WTC11 (cell line): ENCODE results near the gene TRIP12. TPM values are rescaled to one million over a fixed set of nuclear protein-coding genes. Genes with fewer than 3 reads are reported as not detected.

Source experiments
- ATAC-seq: fragments of 200-7000 bp; cut with Tn5 transposase; 2 replicates; pipeline ENCODE4 v1.10.0; 2021; ENCODE audit warnings: mild to moderate bottlenecking, moderate library complexity
- CTCF ChIA-PET: fragments of 300-600 bp; sonication (Branson Sonifier 250); formaldehyde crosslinking; loops from one replicate; lab custom pipeline; 2021; ENCODE audit warnings: antibody characterized with exemption; lab: Charles Lee
- POLR2A ChIA-PET: fragments of 350-600 bp; sonication (Branson Sonifier 250); formaldehyde crosslinking; loops from one replicate; lab custom pipeline; 2021; ENCODE audit warnings: antibody characterized with exemption; lab: Charles Lee
- DNase-seq: peaks from one replicate; pipeline ENCODE4 v3.0.0; 2021; ENCODE audit warnings: low spot score
- H3K27ac Mint-ChIP-seq: 2 replicates; pipeline ENCODE4 v1.8.0; 2021; ENCODE audit warnings: mixed read lengths
- H3K27me3 Mint-ChIP-seq: 2 replicates; pipeline ENCODE4 v1.8.0; 2021; ENCODE audit warnings: low read depth, mild to moderate bottlenecking, moderate library complexity, mixed read lengths
- H3K36me3 Mint-ChIP-seq: 2 replicates; pipeline ENCODE4 v1.8.0; 2021; ENCODE audit warnings: mixed read lengths
- H3K4me1 Mint-ChIP-seq: 2 replicates; pipeline ENCODE4 v1.8.0; 2022; ENCODE audit warnings: mixed read lengths
- H3K4me3 Mint-ChIP-seq: 2 replicates; pipeline ENCODE4 v1.8.0; 2021; ENCODE audit warnings: mild to moderate bottlenecking, moderate library complexity, mixed read lengths
- H3K9me3 Mint-ChIP-seq: 2 replicates; pipeline ENCODE4 v1.8.0; 2021; ENCODE audit warnings: mixed read lengths
- ATF3 ChIP-seq: sonication (generic); formaldehyde crosslinking; conservative IDR thresholded peaks from 2 replicates; pipeline ENCODE4 v1.8.1; 2022; ENCODE audit warnings: mild to moderate bottlenecking, missing genetic modification reagents
- E2F1 ChIP-seq: sonication (generic); formaldehyde crosslinking; IDR thresholded peaks from 2 replicates; pipeline ENCODE4 v1.8.0; 2022; ENCODE audit warnings: mild to moderate bottlenecking, missing genetic modification reagents
- FOXJ3 ChIP-seq: sonication (generic); formaldehyde crosslinking; IDR thresholded peaks from 2 replicates; pipeline ENCODE4 v1.9.0; 2021; ENCODE audit warnings: missing genetic modification reagents, mild to moderate bottlenecking, borderline replicate concordance
- MXD4 ChIP-seq: fragments of 250-450 bp; sonication (Bioruptor Pico); IDR thresholded peaks from 2 replicates; pipeline ENCODE4 v1.8.0; 2021; ENCODE audit warnings: mild to moderate bottlenecking, moderate library complexity, borderline replicate concordance
- NFATC4 ChIP-seq: fragments of 250-450 bp; sonication (Bioruptor Pico); IDR thresholded peaks from 2 replicates; pipeline ENCODE4 v1.9.0; 2021; ENCODE audit warnings: mild to moderate bottlenecking
- NR1H2 ChIP-seq: sonication (generic); formaldehyde crosslinking; IDR thresholded peaks from 2 replicates; pipeline ENCODE4 v1.9.0; 2021; ENCODE audit warnings: mild to moderate bottlenecking, moderate library complexity, missing genetic modification reagents
- TEAD1 ChIP-seq: sonication (generic); formaldehyde crosslinking; IDR thresholded peaks from 2 replicates; pipeline ENCODE4 v1.8.0; 2022; ENCODE audit warnings: mild to moderate bottlenecking, missing genetic modification reagents
- ZNF121 ChIP-seq: sonication (generic); formaldehyde crosslinking; IDR thresholded peaks from 2 replicates; pipeline ENCODE4 v1.8.0; 2023; ENCODE audit warnings: missing genetic modification reagents
- ZNF232 ChIP-seq: sonication (generic); formaldehyde crosslinking; IDR thresholded peaks from 2 replicates; pipeline ENCODE4 v1.8.0; 2022; ENCODE audit warnings: mild to moderate bottlenecking, missing genetic modification reagents
- ZNF263 ChIP-seq: sonication (generic); formaldehyde crosslinking; IDR thresholded peaks from 2 replicates; pipeline ENCODE4 v1.8.1; 2022; ENCODE audit warnings: low read depth, mild to moderate bottlenecking, moderate library complexity, missing genetic modification reagents
- ZNF396 ChIP-seq: fragments of 250-450 bp; sonication (Bioruptor Pico); IDR thresholded peaks from 2 replicates; pipeline ENCODE4 v1.8.0; 2021; ENCODE audit warnings: mild to moderate bottlenecking, moderate library complexity, borderline replicate concordance
- total RNA-seq: library from RNA; stranded (reverse); gene quantifications from 3 replicates; pipeline ENCODE4 v1.2.3, GENCODE V29; 2021
- TF ChIP-seq, protein P1 (sequence below): sonication (generic); formaldehyde crosslinking; IDR thresholded peaks from 2 replicates; pipeline ENCODE4 v1.8.0; 2022; ENCODE audit warnings: missing genetic modification reagents
- TF ChIP-seq, protein P2 (sequence below): sonication (generic); formaldehyde crosslinking; IDR thresholded peaks from 2 replicates; pipeline ENCODE4 v1.8.1; 2023; ENCODE audit warnings: mild to moderate bottlenecking, missing genetic modification reagents, moderate library complexity
- TF ChIP-seq, protein P3 (sequence below): sonication (generic); formaldehyde crosslinking; IDR thresholded peaks from 2 replicates; pipeline ENCODE4 v1.8.0; 2023; ENCODE audit warnings: mild to moderate bottlenecking, missing genetic modification reagents

The TRIP12 gene
- total RNA-seq, 1 experiment from 2014 or later = 149 TPM

DNA sequence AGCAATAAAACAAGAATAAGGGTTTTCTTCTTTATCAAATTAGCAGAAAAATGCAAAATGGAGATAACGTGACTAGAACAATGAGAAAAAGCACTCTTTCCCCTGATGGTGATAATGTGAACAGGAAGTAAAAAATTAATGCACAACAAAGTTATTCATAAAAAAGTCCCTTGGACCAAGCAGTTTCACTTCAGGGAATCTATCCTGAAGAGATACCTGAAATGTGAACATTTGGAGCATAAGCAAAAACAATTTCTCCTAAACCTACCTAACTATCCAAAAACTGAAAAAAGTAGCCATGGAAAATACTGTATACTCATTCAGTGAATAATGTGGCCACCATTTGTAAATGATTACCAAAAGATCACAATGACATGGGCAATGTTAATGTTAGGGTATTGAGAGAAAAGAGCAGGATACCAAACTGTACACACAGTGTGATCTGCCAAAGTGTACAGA lies 48.7 kb downstream of the TRIP12 start:
- Mint-ChIP-seq H3K4me1 (peaks cover 16% of the 10 kb centered on the region), H3K27ac (peak overlapping the region; percentile 37; the same call in 1 of the 2 replicates), H3K4me3 (no peak overlapping the region), H3K36me3 (peaks cover 15% of the 10 kb centered on the region), H3K27me3 (no peaks in the 10 kb centered on the region), H3K9me3 (no peaks in the 10 kb centered on the region)
- no peak for ATAC-seq
- no peak for TF ChIP-seq NFATC4 (CRISPR knock-in tag)
- no peak for TF ChIP-seq NR1H2 (CRISPR knock-in tag)
- no peak for TF ChIP-seq E2F1
- no peak for TF ChIP-seq ZNF263 (CRISPR knock-in tag)
- no peak for TF ChIP-seq TEAD1
- TF ChIP-seq, protein P1, sequence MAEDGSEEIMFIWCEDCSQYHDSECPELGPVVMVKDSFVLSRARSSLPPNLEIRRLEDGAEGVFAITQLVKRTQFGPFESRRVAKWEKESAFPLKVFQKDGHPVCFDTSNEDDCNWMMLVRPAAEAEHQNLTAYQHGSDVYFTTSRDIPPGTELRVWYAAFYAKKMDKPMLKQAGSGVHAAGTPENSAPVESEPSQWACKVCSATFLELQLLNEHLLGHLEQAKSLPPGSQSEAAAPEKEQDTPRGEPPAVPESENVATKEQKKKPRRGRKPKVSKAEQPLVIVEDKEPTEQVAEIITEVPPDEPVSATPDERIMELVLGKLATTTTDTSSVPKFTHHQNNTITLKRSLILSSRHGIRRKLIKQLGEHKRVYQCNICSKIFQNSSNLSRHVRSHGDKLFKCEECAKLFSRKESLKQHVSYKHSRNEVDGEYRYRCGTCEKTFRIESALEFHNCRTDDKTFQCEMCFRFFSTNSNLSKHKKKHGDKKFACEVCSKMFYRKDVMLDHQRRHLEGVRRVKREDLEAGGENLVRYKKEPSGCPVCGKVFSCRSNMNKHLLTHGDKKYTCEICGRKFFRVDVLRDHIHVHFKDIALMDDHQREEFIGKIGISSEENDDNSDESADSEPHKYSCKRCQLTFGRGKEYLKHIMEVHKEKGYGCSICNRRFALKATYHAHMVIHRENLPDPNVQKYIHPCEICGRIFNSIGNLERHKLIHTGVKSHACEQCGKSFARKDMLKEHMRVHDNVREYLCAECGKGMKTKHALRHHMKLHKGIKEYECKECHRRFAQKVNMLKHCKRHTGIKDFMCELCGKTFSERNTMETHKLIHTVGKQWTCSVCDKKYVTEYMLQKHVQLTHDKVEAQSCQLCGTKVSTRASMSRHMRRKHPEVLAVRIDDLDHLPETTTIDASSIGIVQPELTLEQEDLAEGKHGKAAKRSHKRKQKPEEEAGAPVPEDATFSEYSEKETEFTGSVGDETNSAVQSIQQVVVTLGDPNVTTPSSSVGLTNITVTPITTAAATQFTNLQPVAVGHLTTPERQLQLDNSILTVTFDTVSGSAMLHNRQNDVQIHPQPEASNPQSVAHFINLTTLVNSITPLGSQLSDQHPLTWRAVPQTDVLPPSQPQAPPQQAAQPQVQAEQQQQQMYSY = no peak
- no peak for TF ChIP-seq ATF3 (CRISPR knock-in tag)
- no peak for TF ChIP-seq FOXJ3 (CRISPR knock-in tag)
- TF ChIP-seq ZNF232 = no peak
- TF ChIP-seq, protein P2, sequence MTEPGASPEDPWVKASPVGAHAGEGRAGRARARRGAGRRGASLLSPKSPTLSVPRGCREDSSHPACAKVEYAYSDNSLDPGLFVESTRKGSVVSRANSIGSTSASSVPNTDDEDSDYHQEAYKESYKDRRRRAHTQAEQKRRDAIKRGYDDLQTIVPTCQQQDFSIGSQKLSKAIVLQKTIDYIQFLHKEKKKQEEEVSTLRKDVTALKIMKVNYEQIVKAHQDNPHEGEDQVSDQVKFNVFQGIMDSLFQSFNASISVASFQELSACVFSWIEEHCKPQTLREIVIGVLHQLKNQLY (CRISPR knock-in tag) = no peak
- TF ChIP-seq ZNF396 = no peak
- TF ChIP-seq MXD4 (CRISPR knock-in tag) = no peak
- TF ChIP-seq, protein P3, sequence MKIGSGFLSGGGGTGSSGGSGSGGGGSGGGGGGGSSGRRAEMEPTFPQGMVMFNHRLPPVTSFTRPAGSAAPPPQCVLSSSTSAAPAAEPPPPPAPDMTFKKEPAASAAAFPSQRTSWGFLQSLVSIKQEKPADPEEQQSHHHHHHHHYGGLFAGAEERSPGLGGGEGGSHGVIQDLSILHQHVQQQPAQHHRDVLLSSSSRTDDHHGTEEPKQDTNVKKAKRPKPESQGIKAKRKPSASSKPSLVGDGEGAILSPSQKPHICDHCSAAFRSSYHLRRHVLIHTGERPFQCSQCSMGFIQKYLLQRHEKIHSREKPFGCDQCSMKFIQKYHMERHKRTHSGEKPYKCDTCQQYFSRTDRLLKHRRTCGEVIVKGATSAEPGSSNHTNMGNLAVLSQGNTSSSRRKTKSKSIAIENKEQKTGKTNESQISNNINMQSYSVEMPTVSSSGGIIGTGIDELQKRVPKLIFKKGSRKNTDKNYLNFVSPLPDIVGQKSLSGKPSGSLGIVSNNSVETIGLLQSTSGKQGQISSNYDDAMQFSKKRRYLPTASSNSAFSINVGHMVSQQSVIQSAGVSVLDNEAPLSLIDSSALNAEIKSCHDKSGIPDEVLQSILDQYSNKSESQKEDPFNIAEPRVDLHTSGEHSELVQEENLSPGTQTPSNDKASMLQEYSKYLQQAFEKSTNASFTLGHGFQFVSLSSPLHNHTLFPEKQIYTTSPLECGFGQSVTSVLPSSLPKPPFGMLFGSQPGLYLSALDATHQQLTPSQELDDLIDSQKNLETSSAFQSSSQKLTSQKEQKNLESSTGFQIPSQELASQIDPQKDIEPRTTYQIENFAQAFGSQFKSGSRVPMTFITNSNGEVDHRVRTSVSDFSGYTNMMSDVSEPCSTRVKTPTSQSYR (CRISPR knock-in tag) = no peak
- no peak for DNase-seq
- ChIA-PET POLR2A (no interaction called here), CTCF (no interaction called here)

GRCh38 chr2:229870903-229871656 lies 50.7 kb downstream of the TRIP12 start:
- Mint-ChIP-seq H3K9me3 (no peaks in the 10 kb centered on the region), H3K27me3 (no peaks in the 10 kb centered on the region), H3K4me1 (peaks cover 16% of the 10 kb centered on the region), H3K4me3 (no peak overlapping the region), H3K36me3 (peaks cover 11% of the 10 kb centered on the region), H3K27ac (no peak overlapping the region; the same call in 1 of the 2 replicates)
- ATAC-seq (no peak), DNase-seq (no peak)
- POLR2A ChIA-PET = no interaction called here
- CTCF ChIA-PET = no interaction called here
- TF ChIP-seq, protein P1 = no peak
- TF ChIP-seq ZNF121 = peak; percentile 61; the same call in 1 of the 2 replicates
